KMS-11 (cell line): ENCODE results near the gene CD248.

ENCODE experiments used
- H2AFZ ChIP-seq: fragments of 200-600 bp; sonication (generic); 2 replicates; pipeline ENCODE4 v1.6.1; 2016; ENCODE audit warnings: antibody characterized with exemption, mixed run types, low read depth
- H3K27ac ChIP-seq: fragments of 200-600 bp; sonication (generic); 2 replicates; pipeline ENCODE4 v1.6.1; 2016; ENCODE audit warnings: mild to moderate bottlenecking, mixed run types
- H3K27me3 ChIP-seq: fragments of 200-600 bp; sonication (generic); 2 replicates; pipeline ENCODE4 v1.6.1; 2017; ENCODE audit warnings: mild to moderate bottlenecking, low read depth, mixed run types, moderate library complexity; ENCODE audit not compliant: insufficient read depth
- H3K36me3 ChIP-seq: fragments of 200-600 bp; sonication (generic); 2 replicates; pipeline ENCODE4 v1.6.1; 2017; ENCODE audit warnings: mild to moderate bottlenecking, mixed run types; ENCODE audit not compliant: insufficient read depth
- H3K4me1 ChIP-seq: fragments of 200-600 bp; sonication (generic); 2 replicates; pipeline ENCODE4 v1.6.1; 2016; ENCODE audit warnings: mild to moderate bottlenecking, low read depth, mixed run types; ENCODE audit not compliant: poor library complexity, severe bottlenecking
- H3K4me2 ChIP-seq: fragments of 200-600 bp; sonication (generic); 2 replicates; pipeline ENCODE4 v1.7.0; 2016; ENCODE audit warnings: mild to moderate bottlenecking, mixed run types
- H3K4me3 ChIP-seq: fragments of 200-600 bp; sonication (generic); IDR thresholded peaks from 2 replicates; pipeline ENCODE4 v1.6.1; 2017; ENCODE audit warnings: low read depth, low read length, mixed read lengths; ENCODE audit not compliant: insufficient read depth
- H3K79me2 ChIP-seq: fragments of 200-600 bp; sonication (generic); 2 replicates; pipeline ENCODE4 v1.6.1; 2016; ENCODE audit warnings: low read depth, mixed run types; ENCODE audit not compliant: insufficient read depth
- H3K9ac ChIP-seq: fragments of 200-600 bp; sonication (generic); 2 replicates; pipeline ENCODE4 v1.6.1; 2016; ENCODE audit warnings: mild to moderate bottlenecking, mixed run types
- H4K20me1 ChIP-seq: fragments of 200-600 bp; sonication (generic); 2 replicates; pipeline ENCODE4 v1.6.1; 2016; ENCODE audit warnings: mild to moderate bottlenecking, mixed run types; ENCODE audit not compliant: insufficient read depth
- TF ChIP-seq, protein P1 (sequence below): fragments of 200-600 bp; sonication (generic); conservative IDR thresholded peaks from 2 replicates; pipeline ENCODE4 v1.6.1; 2017; ENCODE audit warnings: low read depth, mild to moderate bottlenecking, antibody characterized with exemption, low read length, moderate library complexity, mixed read lengths

Gene CD248

DNA sequence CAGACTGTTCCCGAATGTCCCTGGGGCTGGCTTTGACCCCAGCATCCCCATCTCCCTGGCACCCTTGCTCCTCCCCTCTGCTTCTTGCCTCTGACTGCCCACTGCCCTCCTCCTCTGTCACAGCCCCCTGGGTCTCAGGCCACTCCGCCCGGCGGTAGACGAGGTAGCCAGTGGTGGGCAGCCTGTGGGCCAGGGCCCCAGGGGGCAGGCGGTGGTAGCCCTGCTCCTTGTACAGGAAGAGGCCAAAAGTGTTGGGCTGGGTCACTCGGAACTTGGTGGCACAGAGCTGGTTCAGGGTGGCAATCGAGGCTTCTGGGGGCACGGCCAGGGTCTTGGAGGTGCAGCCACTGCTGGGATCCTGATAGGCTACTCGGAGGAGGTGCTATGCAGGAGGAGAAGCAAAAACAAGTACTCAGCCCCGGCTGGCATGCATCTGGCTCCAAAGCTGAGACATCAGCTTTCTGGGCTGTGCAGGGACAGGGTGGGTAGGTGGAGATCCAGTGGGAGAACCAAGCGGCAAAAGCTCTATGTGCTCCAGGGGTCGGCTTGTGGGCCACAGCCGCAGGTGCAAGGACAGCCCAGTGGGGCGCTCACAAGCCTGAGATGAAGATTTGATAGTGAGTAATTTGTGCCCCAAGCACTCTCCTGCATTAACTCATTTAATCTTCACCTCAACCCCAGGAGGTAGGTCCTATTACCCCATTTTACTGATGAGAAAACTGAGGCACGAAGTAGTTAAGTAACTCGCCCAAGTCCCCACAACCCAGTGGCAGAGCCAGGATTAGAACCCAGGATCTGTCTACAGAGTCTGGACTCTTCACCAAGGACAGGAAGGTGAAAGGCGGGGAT is 15.8 kb upstream of the CD248 start:
- Histone ChIP-seq H3K27me3 (peaks cover 25% of the 10 kb centered on the region; the same call in 1 of the 2 replicates), H3K36me3 (no peaks in the 10 kb centered on the region), H3K4me3 (no peak overlapping the region), H2AFZ (no peak overlapping the region), H3K4me2 (no peak overlapping the region), H4K20me1 (no peaks in the 10 kb centered on the region), H3K9ac (no peak overlapping the region), H3K27ac (no peak overlapping the region), H3K4me1 (peaks cover 17% of the 10 kb centered on the region), H3K79me2 (no peaks in the 10 kb centered on the region)
- TF ChIP-seq, protein P1, sequence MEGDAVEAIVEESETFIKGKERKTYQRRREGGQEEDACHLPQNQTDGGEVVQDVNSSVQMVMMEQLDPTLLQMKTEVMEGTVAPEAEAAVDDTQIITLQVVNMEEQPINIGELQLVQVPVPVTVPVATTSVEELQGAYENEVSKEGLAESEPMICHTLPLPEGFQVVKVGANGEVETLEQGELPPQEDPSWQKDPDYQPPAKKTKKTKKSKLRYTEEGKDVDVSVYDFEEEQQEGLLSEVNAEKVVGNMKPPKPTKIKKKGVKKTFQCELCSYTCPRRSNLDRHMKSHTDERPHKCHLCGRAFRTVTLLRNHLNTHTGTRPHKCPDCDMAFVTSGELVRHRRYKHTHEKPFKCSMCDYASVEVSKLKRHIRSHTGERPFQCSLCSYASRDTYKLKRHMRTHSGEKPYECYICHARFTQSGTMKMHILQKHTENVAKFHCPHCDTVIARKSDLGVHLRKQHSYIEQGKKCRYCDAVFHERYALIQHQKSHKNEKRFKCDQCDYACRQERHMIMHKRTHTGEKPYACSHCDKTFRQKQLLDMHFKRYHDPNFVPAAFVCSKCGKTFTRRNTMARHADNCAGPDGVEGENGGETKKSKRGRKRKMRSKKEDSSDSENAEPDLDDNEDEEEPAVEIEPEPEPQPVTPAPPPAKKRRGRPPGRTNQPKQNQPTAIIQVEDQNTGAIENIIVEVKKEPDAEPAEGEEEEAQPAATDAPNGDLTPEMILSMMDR = no peak

DNA sequence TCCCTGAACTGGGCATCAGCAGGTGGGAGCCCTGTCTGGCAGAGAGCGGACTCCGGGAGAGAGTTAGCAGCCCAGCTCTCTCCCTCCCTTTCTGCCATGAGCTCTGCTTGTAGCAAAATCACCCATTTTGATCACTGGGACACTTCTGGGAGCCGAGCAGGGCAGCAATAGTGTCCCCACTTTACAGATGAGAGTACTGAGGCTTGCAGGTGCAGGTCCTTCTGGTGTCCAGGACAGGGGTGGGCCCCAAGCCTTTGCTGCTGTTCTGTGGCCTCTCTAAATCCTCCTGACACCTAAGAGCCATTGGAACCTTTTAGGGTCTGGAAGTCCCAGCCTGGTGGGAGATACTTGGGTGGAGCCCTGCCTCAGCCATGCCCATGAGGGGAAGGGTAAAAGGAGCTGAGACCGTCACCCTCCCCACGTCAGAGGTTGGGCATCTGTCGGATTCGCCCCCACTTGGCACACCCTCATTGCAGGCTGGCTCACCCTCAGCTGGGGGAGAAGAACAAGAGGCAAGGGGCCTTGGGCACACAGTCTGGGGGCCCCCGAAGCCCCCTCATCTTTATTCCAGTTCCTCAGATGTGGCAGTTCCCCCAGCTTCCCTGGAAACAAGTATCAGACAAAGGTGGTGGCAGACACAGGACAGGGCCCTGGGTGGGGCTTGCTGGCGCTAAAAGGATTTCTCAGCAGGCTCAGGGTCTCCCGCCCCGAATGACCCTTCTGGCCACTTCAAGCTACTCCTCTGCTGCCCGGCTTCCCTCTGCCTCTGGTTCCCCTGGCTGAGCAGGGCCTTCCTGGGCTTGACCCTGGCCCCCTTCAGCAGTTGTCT is 14.9 kb upstream of the CD248 start:
- H3K4me3 ChIP-seq = no peak overlapping the region
- no peak overlapping the region for H3K27ac ChIP-seq
- no peaks in the 10 kb centered on the region for H3K79me2 ChIP-seq
- H4K20me1 ChIP-seq = no peaks in the 10 kb centered on the region
- H3K4me2 ChIP-seq = no peak overlapping the region
- peaks cover 25% of the 10 kb centered on the region; the same call in 1 of the 2 replicates for H3K27me3 ChIP-seq
- no peak overlapping the region for H3K9ac ChIP-seq
- H3K4me1 ChIP-seq = peaks cover 17% of the 10 kb centered on the region
- no peak overlapping the region for H2AFZ ChIP-seq
- H3K36me3 ChIP-seq = no peaks in the 10 kb centered on the region
- TF ChIP-seq, protein P1 = no peak

GRCh38 chr11:66330931-66331330 is 14.1 kb upstream of the CD248 start:
- H3K79me2 ChIP-seq = no peaks in the 10 kb centered on the region
- no peak overlapping the region for H2AFZ ChIP-seq
- H4K20me1 ChIP-seq = no peaks in the 10 kb centered on the region
- H3K4me1 ChIP-seq = peaks cover 10% of the 10 kb centered on the region
- no peak overlapping the region for H3K4me3 ChIP-seq
- no peak overlapping the region for H3K27ac ChIP-seq
- H3K27me3 ChIP-seq = peaks cover 25% of the 10 kb centered on the region; the same call in 1 of the 2 replicates
- TF ChIP-seq, protein P1 = no peak
- H3K9ac ChIP-seq = no peak overlapping the region
- H3K4me2 ChIP-seq = no peak overlapping the region
- H3K36me3 ChIP-seq = no peaks in the 10 kb centered on the region

DNA sequence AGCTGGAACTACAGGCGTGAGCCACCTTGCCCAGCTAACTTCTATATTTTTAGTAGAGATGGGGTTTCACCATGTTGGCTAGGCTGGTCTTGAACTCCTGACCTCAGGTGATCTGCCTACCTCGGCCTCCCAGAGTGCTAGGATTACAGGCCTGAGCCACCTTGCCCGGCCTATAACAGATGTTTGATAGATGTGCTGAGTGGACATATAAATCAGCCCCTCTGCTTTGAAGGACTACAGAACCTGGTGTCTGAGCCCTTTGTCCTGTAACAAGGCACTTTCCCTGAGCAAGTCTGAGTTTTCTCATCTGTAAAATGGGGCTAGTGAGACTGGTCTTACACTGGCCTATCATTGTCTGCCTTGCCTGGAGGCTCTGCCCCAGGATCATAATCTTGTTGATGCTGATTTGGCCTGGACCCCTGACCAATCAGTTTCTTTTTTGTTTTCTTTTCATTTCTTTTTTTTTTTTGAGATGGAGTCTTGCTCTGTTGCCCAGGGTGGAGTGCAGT is 12.4 kb upstream of the CD248 start:
- Histone ChIP-seq H3K4me1 (peaks cover 10% of the 10 kb centered on the region), H3K79me2 (no peaks in the 10 kb centered on the region), H4K20me1 (no peaks in the 10 kb centered on the region), H3K4me3 (no peak overlapping the region), H3K4me2 (no peak overlapping the region; the same call in 1 of the 2 replicates), H3K27me3 (peaks cover 25% of the 10 kb centered on the region; the same call in 1 of the 2 replicates), H2AFZ (no peak overlapping the region), H3K9ac (no peak overlapping the region), H3K36me3 (no peaks in the 10 kb centered on the region), H3K27ac (no peak overlapping the region)
- TF ChIP-seq, protein P1 = no peak
